Neural cell (in vitro differentiated cells): ENCODE data around the gene RBM3. TPM values are rescaled to one million over a fixed set of nuclear protein-coding genes. Genes with fewer than 3 reads are reported as not detected.

Experiments
- H2AFZ ChIP-seq: fragments of 200-600, 300-800 bp; sonication (generic), shearing (Covaris generic); 2 replicates; pipeline ENCODE4 v1.6.0; 2014; ENCODE audit warnings: low read depth, mild to moderate bottlenecking, antibody characterized with exemption, low read length, moderate library complexity
- H3F3A ChIP-seq: fragments of 200-600 bp; shearing (Covaris generic); 2 replicates; pipeline ENCODE4 v1.6.1; 2016; ENCODE audit warnings: mild to moderate bottlenecking, moderate library complexity, mixed read lengths, antibody characterized with exemption, low read length; ENCODE audit not compliant: insufficient read depth, poor library complexity, severe bottlenecking
- H3K27ac ChIP-seq: fragments of 200-600, 300-800 bp; sonication (generic), shearing (Covaris generic); 2 replicates; pipeline ENCODE4 v1.5.1; 2014; ENCODE audit warnings: mild to moderate bottlenecking, low read length, moderate library complexity
- H3K27me3 ChIP-seq: fragments of 300-800, 200-600 bp; sonication (generic), shearing (Covaris generic); 2 replicates; pipeline ENCODE4 v1.6.0; 2014; ENCODE audit warnings: mild to moderate bottlenecking, low read depth, low read length, moderate library complexity; ENCODE audit not compliant: insufficient read depth
- H3K36me3 ChIP-seq: fragments of 300-800, 200-600 bp; sonication (generic), shearing (Covaris generic); 2 replicates; pipeline ENCODE4 v1.5.1; 2014; ENCODE audit warnings: mild to moderate bottlenecking, antibody characterized with exemption, low read length, moderate library complexity; ENCODE audit not compliant: insufficient read depth
- H3K4me2 ChIP-seq: fragments of 300-800, 200-600 bp; sonication (generic), shearing (Covaris generic); 2 replicates; pipeline ENCODE4 v1.6.0; 2014; ENCODE audit warnings: mild to moderate bottlenecking, low read length
- H3K4me3 ChIP-seq: fragments of 300-800, 200-600 bp; sonication (generic), shearing (Covaris generic); 2 replicates; pipeline ENCODE4 v1.5.1; 2014; ENCODE audit warnings: mild to moderate bottlenecking, low read length, moderate library complexity
- H3K79me2 ChIP-seq: fragments of 200-600 bp; shearing (Covaris generic); replicated peaks from 2 replicates; pipeline ENCODE4 v1.6.0; 2014; ENCODE audit warnings: mild to moderate bottlenecking, low read length, moderate library complexity; ENCODE audit not compliant: insufficient read depth
- H3K9ac ChIP-seq: fragments of 300-800, 200-600 bp; sonication (generic), shearing (Covaris generic); 2 replicates; pipeline ENCODE4 v1.6.1; 2016; ENCODE audit warnings: mild to moderate bottlenecking, low read length, mixed read lengths
- H3K9me2 ChIP-seq: fragments of 200-600 bp; shearing (Covaris generic); 2 replicates; pipeline ENCODE4 v1.6.1; 2016; ENCODE audit warnings: mild to moderate bottlenecking, low read length, mixed read lengths; ENCODE audit not compliant: insufficient read depth
- H3K9me3 ChIP-seq: fragments of 200-600, 300-800 bp; sonication (generic), shearing (Covaris generic); 2 replicates; pipeline ENCODE4 v1.6.1; 2016; ENCODE audit warnings: mild to moderate bottlenecking, mixed run types, low read length, moderate library complexity, mixed read lengths
- H4K20me1 ChIP-seq: fragments of 200-600 bp; shearing (Covaris generic); 2 replicates; pipeline ENCODE4 v1.6.1; 2016; ENCODE audit warnings: mild to moderate bottlenecking, mixed run types; ENCODE audit not compliant: insufficient read depth
- CTCF ChIP-seq: fragments of 450-650 bp; IDR thresholded peaks from 2 replicates; pipeline ENCODE4 v1.5.1; 2014; ENCODE audit warnings: antibody characterized with exemption, mild to moderate bottlenecking, moderate library complexity; ENCODE audit not compliant: poor library complexity, severe bottlenecking
- EP300 ChIP-seq: fragments of 450-650 bp; conservative IDR thresholded peaks from 2 replicates; pipeline ENCODE4 v1.6.1; 2014; ENCODE audit warnings: antibody characterized with exemption, mild to moderate bottlenecking, moderate library complexity; ENCODE audit not compliant: poor library complexity, severe bottlenecking
- EZH2 ChIP-seq: fragments of 200-600, 300-800 bp; shearing (Covaris generic), sonication (generic); IDR thresholded peaks from 2 replicates; pipeline ENCODE4 v1.6.1; 2014; ENCODE audit warnings: antibody characterized with exemption, low read length, borderline replicate concordance, mild to moderate bottlenecking; ENCODE audit not compliant: insufficient read depth, poor library complexity, severe bottlenecking
- MXI1 ChIP-seq: fragments of 450-650 bp; conservative IDR thresholded peaks from 2 replicates; pipeline ENCODE4 v1.6.1; 2014; ENCODE audit warnings: antibody characterized with exemption, mild to moderate bottlenecking; ENCODE audit not compliant: poor library complexity, severe bottlenecking
- POLR2AphosphoS5 ChIP-seq: IDR thresholded peaks from 2 replicates; pipeline ENCODE4 v1.6.1; 2012
- RAD21 ChIP-seq: fragments of 450-650 bp; conservative IDR thresholded peaks from 2 replicates; pipeline ENCODE4 v1.6.1; 2014; ENCODE audit warnings: antibody characterized with exemption, mild to moderate bottlenecking, moderate library complexity
- REST ChIP-seq: IDR thresholded peaks from 2 replicates; pipeline ENCODE4 v1.6.1; 2012; ENCODE audit warnings: borderline replicate concordance
- SMC3 ChIP-seq: fragments of 450-650 bp; conservative IDR thresholded peaks from 2 replicates; pipeline ENCODE4 v1.6.1; 2014; ENCODE audit warnings: antibody characterized with exemption, mild to moderate bottlenecking, moderate library complexity; ENCODE audit not compliant: poor library complexity
- TAF1 ChIP-seq: IDR thresholded peaks from 2 replicates; pipeline ENCODE4 v1.6.1; 2012; ENCODE audit warnings: low read depth
- polyA plus RNA-seq: library from polyadenylated mRNA; depleted of rRNA; stranded (reverse); fragments of >200 nt; gene quantifications from 2 replicates; pipeline ENCODE4 v1.2.3, GENCODE V29; 2014

Gene RBM3
- polyA plus RNA-seq, 1 donor from 2014 or later = 378 TPM

GRCh38 chrX:48600226-48600625, 25.9 kb downstream of the RBM3 start:
- Histone ChIP-seq H3K9ac (no peak overlapping the region), H3K27ac (no peak overlapping the region), H3F3A (no peaks in the 10 kb centered on the region), H4K20me1 (no peaks in the 10 kb centered on the region), H3K9me2 (no peaks in the 10 kb centered on the region), H2AFZ (no peak overlapping the region), H3K9me3 (no peaks in the 10 kb centered on the region), H3K36me3 (no peaks in the 10 kb centered on the region), H3K79me2 (no peaks in the 10 kb centered on the region), H3K4me2 (no peak overlapping the region), H3K27me3 (no peaks in the 10 kb centered on the region), H3K4me3 (no peak overlapping the region)
- TF ChIP-seq EP300 (no peak), CTCF (no peak), POLR2AphosphoS5 (no peak), REST (no peak), TAF1 (no peak), EZH2 (no peak), SMC3 (no peak), RAD21 (no peak), MXI1 (no peak)

GRCh38 chrX:48601741-48602394, 27.6 kb downstream of the RBM3 start:
- Histone ChIP-seq H3K4me3 (no peak overlapping the region), H3F3A (no peaks in the 10 kb centered on the region), H2AFZ (no peak overlapping the region), H4K20me1 (no peaks in the 10 kb centered on the region), H3K9ac (no peak overlapping the region), H3K4me2 (no peak overlapping the region), H3K27ac (no peak overlapping the region), H3K79me2 (no peaks in the 10 kb centered on the region), H3K27me3 (no peaks in the 10 kb centered on the region), H3K9me3 (no peaks in the 10 kb centered on the region), H3K9me2 (no peaks in the 10 kb centered on the region), H3K36me3 (no peaks in the 10 kb centered on the region)
- TF ChIP-seq TAF1 (no peak), MXI1 (no peak), EP300 (no peak), REST (no peak), CTCF (no peak), EZH2 (no peak), SMC3 (no peak), POLR2AphosphoS5 (no peak), RAD21 (no peak)
